Muscle of leg (tissue), 11 donors: ENCODE data around the gene LTBP2. TPM values are rescaled to one million over a fixed set of nuclear protein-coding genes. Genes with fewer than 3 reads are reported as not detected.

Experiments
- DNase-seq: peaks from one replicate; pipeline ENCODE4 v3.0.0; 2013
- H3K27ac ChIP-seq: one replicate; pipeline ENCODE4 v1.5.1; 2013; ENCODE audit warnings: mild to moderate bottlenecking, low read length, control low read depth
- H3K27me3 ChIP-seq: one replicate; pipeline ENCODE4 v1.6.1; 2013; ENCODE audit warnings: low read length; ENCODE audit not compliant: control insufficient read depth, insufficient read depth
- H3K36me3 ChIP-seq: one replicate; pipeline ENCODE4 v1.6.1; 2013; ENCODE audit warnings: low read length; ENCODE audit not compliant: control insufficient read depth, insufficient read depth
- H3K4me1 ChIP-seq: one replicate; pipeline ENCODE4 v1.6.1; 2013; ENCODE audit warnings: low read length; ENCODE audit not compliant: control insufficient read depth, insufficient read depth
- H3K4me3 ChIP-seq: one replicate; pipeline ENCODE4 v1.5.1; 2013; ENCODE audit warnings: low read length, control low read depth
- H3K9me3 ChIP-seq: replicated peaks from 2 replicates; pipeline ENCODE4 v1.6.1; 2013; ENCODE audit warnings: low read depth, low read length; ENCODE audit not compliant: control insufficient read depth
- WGBS: methylation state at CpG from one replicate; pipeline ENCODE4 v1.1.5; 2013; ENCODE audit warnings: missing lambda C conversion rate; ENCODE audit not compliant: insufficient coverage; 5-methylcytosine and 5-hydroxymethylcytosine counted together
- polyA plus RNA-seq, 8 donors: library from polyadenylated mRNA; unstranded; fragments of 120-200 nt; gene quantifications; one replicate each; pipeline versions ENCODE4 v1.2.1 to v1.2.3, GENCODE V29; 2013; ENCODE audit warnings: inconsistent platforms in 1 of 8, low replicate concordance in 1 of 8; ENCODE audit not compliant: insufficient read length in 8 of 8, insufficient read depth in 1 of 8
- total RNA-seq: library from RNA; stranded (reverse); fragments of 120-200 nt; gene quantifications from one replicate; pipeline ENCODE4 v1.2.4, GENCODE V29; 2013

Gene LTBP2
- total and polyA plus RNA-seq, 9 donors, result 4.9 to 19.2 (median 10.4) TPM

- no peak for DNase-seq
- Histone ChIP-seq H3K36me3 (no peaks in the 10 kb centered on the region), H3K27me3 (peaks cover 17% of the 10 kb centered on the region), H3K9me3 (no peaks in the 10 kb centered on the region), H3K4me1 (peaks cover 27% of the 10 kb centered on the region), H3K4me3 (no peak overlapping the region), H3K27ac (no peak overlapping the region)
- 51% methylated on average over 10 of the region's 21 CpGs for WGBS
These were observed 101.7 kb downstream of the LTBP2 start for GRCh38 chr14:74510223-74510931.

GRCh38 chr14:74509587-74510222 is 102.3 kb downstream of the LTBP2 start:
- no peak overlapping the region for H3K4me3 ChIP-seq
- DNase-seq, result no peak
- H3K27ac ChIP-seq, result no peak overlapping the region
- H3K36me3 ChIP-seq, result no peaks in the 10 kb centered on the region
- H3K27me3 ChIP-seq, result peaks cover 17% of the 10 kb centered on the region
- no peaks in the 10 kb centered on the region for H3K9me3 ChIP-seq
- 75% methylated on average over 7 of the region's 10 CpGs for WGBS
- peaks cover 23% of the 10 kb centered on the region for H3K4me1 ChIP-seq

- 65% methylated on average over 13 of the region's 13 CpGs for WGBS
- H3K36me3 ChIP-seq, result no peaks in the 10 kb centered on the region
- H3K27me3 ChIP-seq, result peaks cover 17% of the 10 kb centered on the region
- no peaks in the 10 kb centered on the region for H3K9me3 ChIP-seq
- no peak overlapping the region for H3K4me3 ChIP-seq
- DNase-seq, result no peak
- H3K4me1 ChIP-seq, result peaks cover 16% of the 10 kb centered on the region
- no peak overlapping the region for H3K27ac ChIP-seq
These were observed 103.1 kb downstream of the LTBP2 start for GRCh38 chr14:74508844-74509428.

GRCh38 chr14:74508292-74508731 is 103.7 kb downstream of the LTBP2 start:
- DNase-seq, result no peak
- no peak overlapping the region for H3K4me3 ChIP-seq
- peaks cover 17% of the 10 kb centered on the region for H3K27me3 ChIP-seq
- no peaks in the 10 kb centered on the region for H3K9me3 ChIP-seq
- WGBS, result 31% methylated on average over 3 of the region's 15 CpGs
- H3K27ac ChIP-seq, result no peak overlapping the region
- no peaks in the 10 kb centered on the region for H3K36me3 ChIP-seq
- H3K4me1 ChIP-seq, result peaks cover 14% of the 10 kb centered on the region

GRCh38 chr14:74507840-74508239 is 104.2 kb downstream of the LTBP2 start:
- DNase-seq, result no peak
- 63% methylated on average over 1 of the region's 5 CpGs for WGBS
- Histone ChIP-seq H3K4me3 (no peak overlapping the region), H3K36me3 (no peaks in the 10 kb centered on the region), H3K27me3 (peaks cover 17% of the 10 kb centered on the region), H3K9me3 (no peaks in the 10 kb centered on the region), H3K4me1 (peaks cover 10% of the 10 kb centered on the region), H3K27ac (no peak overlapping the region)

GRCh38 chr14:74507085-74507484 is 105.0 kb downstream of the LTBP2 start:
- Histone ChIP-seq H3K27me3 (peaks cover 17% of the 10 kb centered on the region), H3K36me3 (no peaks in the 10 kb centered on the region), H3K4me1 (peaks cover 10% of the 10 kb centered on the region), H3K27ac (no peak overlapping the region), H3K4me3 (no peak overlapping the region), H3K9me3 (no peaks in the 10 kb centered on the region)
- WGBS, result 59% methylated on average over 6 of the region's 8 CpGs
- no peak for DNase-seq

- DNase-seq, result no peak
- Histone ChIP-seq H3K27me3 (peaks cover 17% of the 10 kb centered on the region), H3K4me1 (peaks cover 9% of the 10 kb centered on the region), H3K36me3 (no peaks in the 10 kb centered on the region), H3K9me3 (no peaks in the 10 kb centered on the region), H3K27ac (no peak overlapping the region), H3K4me3 (no peak overlapping the region)
- WGBS, result 83% methylated on average over 13 of the region's 13 CpGs
These were observed 105.6 kb downstream of the LTBP2 start for GRCh38 chr14:74506411-74506851.

GRCh38 chr14:74505831-74506230 is 106.2 kb downstream of the LTBP2 start:
- Histone ChIP-seq H3K4me3 (no peak overlapping the region), H3K27ac (no peak overlapping the region), H3K27me3 (peaks cover 16% of the 10 kb centered on the region), H3K4me1 (peaks cover 10% of the 10 kb centered on the region), H3K9me3 (no peaks in the 10 kb centered on the region), H3K36me3 (no peaks in the 10 kb centered on the region)
- 82% methylated on average over 14 of the region's 17 CpGs for WGBS
- DNase-seq, result no peak

GRCh38 chr14:74504874-74505720 is 106.9 kb downstream of the LTBP2 start:
- 79% methylated on average over 15 of the region's 20 CpGs for WGBS
- DNase-seq, result no peak
- H3K36me3 ChIP-seq, result peaks cover 3% of the 10 kb centered on the region
- no peaks in the 10 kb centered on the region for H3K9me3 ChIP-seq
- H3K27me3 ChIP-seq, result peaks cover 11% of the 10 kb centered on the region
- no peak overlapping the region for H3K27ac ChIP-seq
- no peak overlapping the region for H3K4me3 ChIP-seq
- peaks cover 10% of the 10 kb centered on the region for H3K4me1 ChIP-seq

GRCh38 chr14:74504412-74504811 is 107.6 kb downstream of the LTBP2 start:
- WGBS, result 82% methylated on average over 3 of the region's 4 CpGs
- Histone ChIP-seq H3K4me3 (no peak overlapping the region), H3K36me3 (peaks cover 3% of the 10 kb centered on the region), H3K27ac (no peak overlapping the region), H3K4me1 (peaks cover 10% of the 10 kb centered on the region), H3K27me3 (peaks cover 6% of the 10 kb centered on the region), H3K9me3 (no peaks in the 10 kb centered on the region)
- DNase-seq, result no peak
